Anterior cingulate cortex (tissue), 58 donors: ENCODE measurements around the gene AATF.

Source experiments
- DNase-seq, 58 donors: peaks; one replicate each; lab custom pipeline; 2025; lab: John Stamatoyannopoulos, UW

Gene AATF

DNA sequence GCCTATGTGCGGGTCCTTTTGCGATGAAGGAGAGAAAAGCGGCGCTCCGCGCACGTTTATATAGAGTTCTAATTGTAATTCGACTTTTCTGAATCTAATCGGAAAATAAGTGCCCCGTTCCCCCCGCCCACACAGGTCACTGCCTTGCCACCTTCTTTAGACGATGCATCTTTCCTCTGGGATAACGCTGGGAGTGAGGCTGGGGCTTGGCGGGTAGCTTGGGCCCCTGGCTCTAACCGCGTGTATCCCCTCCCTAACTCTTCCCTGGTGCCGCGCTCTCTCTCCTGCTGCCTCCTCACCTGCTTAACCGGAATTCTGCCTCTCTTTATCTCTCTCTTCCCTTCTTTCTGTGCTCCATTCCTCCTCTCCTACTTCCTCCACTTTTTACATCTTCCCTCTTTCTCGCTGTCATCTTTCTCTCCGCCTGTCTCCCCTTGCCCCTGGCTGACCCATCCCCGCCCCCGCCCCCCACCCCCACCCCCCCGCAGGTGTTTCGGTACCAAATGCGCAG is 8.9 kb upstream of the AATF start:
- DNase-seq: no peak

DNA sequence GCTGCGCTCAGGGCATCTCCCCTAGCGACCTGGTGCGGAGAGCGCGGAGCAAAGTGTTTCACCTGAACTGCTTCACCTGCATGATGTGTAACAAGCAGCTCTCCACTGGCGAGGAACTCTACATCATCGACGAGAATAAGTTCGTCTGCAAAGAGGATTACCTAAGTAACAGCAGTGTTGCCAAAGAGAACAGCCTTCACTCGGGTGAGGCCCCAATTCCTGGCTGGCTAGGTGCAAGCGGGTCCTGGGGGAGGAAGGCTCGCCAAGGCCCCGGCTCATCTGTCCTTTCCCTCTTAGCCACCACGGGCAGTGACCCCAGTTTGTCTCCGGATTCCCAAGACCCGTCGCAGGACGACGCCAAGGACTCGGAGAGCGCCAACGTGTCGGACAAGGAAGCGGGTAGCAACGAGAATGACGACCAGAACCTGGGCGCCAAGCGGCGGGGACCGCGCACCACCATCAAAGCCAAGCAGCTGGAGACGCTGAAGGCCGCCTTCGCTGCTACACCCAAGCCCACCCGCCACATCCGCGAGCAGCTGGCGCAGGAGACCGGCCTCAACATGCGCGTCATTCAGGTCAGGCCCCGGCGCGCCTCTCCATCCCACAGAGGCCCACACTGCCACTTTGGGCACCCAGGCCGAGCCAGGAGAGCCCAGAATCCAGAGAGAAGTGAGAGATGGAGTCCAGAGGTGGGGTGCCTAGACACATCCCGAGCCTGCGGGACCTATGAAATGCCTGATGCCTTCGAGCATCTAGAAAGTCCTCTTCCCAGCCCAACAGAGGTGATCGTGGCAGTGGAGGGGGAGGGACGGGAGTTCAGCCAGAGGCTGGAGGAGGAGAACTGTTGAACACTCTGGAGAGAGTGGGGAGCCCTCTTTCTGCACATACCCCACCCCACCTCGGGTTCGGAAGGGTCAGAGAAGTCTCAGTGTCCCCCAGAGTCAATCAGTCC is 8.2 kb upstream of the AATF start:
- DNase-seq: no peak

DNA sequence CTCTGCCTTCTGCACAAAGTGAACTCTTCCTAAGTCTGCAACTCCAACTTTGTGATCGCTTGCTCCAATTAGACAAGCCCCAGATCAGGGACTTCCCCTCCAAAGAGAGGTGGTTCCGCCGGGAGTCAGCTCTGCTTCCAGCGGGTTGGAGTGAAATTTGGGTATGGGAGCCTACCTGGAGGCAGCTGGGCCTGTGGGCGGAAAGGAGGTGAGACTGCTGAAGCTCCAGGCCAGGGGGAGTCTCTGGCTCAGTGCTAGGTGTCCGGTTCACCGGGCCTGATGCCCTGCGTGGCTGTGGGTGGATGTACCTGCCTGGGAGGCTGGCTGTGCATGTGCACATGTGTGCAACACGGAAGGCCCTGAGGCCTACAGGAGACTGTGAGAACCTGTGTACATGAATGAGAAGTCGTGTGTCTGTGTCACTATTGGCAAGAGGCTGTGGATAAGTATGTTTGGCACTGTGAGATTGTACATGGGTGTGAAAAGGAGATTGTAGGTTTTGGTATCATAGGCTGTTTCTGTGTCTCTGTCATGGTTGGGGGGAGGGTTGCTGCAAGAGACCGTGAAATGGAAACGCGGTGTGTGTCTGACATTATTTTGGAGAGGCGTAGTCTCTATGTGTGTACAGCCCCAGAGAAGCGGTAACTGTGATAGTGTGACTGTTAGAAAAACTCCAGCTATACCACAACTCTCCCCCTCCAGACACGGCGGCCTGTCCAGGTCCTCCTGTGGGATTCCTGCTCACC is 7.3 kb upstream of the AATF start:
- DNase-seq: no peak

DNA sequence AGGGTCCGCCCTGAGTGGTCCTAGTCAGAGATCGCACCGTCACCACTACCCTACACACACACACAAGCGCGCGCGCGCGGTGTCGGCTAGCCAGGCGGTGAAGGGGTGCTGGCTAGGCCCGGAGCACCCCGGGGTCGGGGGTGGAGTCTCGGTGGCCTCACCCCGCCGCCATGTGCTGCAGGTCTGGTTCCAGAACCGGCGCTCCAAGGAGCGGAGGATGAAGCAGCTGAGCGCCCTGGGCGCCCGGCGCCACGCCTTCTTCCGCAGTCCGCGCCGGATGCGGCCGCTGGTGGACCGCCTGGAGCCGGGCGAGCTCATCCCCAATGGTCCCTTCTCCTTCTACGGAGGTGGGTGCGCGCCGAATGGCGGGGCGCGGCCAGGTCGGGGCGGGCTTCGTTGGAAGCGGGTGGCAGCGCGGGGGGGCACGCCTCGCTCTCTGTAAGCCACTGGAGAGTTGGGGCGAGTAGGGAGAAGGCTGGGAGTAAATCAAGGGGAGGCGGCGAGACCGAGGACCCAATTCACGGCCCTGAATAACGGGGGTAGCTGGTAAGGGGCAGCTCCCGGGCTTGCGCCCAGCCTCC is 6.6 kb upstream of the AATF start:
- DNase-seq: no peak

DNA sequence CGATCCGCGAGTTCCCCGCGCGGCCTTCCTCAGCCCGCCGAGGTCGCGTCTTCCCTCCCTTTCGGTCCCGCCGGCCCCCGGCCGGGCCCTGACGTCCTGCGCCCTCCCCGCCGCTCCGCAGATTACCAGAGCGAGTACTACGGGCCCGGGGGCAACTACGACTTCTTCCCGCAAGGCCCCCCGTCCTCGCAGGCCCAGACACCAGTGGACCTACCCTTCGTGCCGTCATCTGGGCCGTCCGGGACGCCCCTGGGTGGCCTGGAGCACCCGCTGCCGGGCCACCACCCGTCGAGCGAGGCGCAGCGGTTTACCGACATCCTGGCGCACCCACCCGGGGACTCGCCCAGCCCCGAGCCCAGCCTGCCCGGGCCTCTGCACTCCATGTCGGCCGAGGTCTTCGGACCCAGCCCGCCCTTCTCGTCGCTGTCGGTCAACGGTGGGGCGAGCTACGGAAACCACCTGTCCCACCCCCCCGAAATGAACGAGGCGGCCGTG is 6.1 kb upstream of the AATF start:
- DNase-seq: no peak

DNA sequence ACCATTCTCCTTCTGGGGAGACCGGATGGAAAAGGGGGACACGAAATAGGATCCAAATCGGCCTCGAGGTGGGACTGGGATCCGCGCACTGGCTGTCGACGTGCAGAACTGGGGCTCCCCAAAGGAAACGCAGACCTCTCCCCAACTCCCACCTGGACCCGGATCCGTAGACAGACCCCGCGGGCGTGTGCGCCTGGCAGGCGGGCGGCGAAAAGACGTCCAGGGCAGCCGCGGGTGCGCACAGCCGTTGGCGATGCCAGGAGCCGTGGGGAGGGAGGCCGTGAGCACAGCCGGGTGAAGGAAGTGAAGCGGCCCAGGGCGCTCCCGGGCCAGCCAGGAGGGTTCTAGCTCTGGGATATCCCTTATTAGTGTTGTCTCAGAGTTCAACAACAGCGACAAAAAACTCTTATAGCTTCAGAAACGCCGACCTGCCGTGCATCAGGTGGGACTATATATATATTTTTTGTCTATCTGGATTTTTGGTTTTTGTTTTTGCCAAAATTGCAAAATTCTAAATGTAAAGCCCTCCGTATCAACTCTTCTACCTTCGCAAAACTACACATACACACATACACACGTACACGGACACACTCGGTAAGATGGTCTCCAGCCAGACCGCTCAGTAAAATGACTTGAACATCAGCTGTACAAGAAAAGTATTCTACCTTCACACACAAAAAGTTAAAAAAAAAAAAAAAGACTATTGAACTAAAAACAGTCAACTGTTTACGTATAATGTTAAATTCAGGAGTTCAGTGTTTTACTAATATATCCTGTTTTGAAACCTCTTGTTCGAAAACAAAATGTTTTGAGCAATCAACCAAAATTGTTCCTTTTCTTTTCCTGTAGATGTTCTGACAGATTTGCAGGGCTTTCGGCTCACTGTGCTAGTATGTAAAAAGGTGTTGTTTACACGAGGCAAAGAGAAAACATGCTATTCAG is 5.2 kb upstream of the AATF start:
- no peak for DNase-seq

DNA sequence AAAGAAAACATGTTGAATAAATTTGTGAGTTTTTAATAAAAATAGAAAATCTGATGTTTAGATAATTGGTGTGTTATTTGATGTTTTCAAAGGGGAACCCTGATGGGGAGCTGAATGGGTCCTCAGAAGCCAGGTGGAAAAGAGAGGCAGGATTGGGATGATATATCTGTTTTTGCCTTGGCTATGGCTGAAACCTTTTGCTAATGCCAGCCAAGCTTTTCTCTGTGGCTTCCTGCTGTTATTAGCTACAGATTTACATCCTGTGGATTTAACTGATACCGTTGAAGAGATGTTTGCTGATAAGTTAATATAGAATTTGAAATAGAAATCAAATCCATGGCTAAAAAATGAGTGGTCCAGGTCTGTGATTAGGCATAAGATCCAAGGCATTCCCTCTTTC is 4.2 kb upstream of the AATF start:
- no peak for DNase-seq

DNA sequence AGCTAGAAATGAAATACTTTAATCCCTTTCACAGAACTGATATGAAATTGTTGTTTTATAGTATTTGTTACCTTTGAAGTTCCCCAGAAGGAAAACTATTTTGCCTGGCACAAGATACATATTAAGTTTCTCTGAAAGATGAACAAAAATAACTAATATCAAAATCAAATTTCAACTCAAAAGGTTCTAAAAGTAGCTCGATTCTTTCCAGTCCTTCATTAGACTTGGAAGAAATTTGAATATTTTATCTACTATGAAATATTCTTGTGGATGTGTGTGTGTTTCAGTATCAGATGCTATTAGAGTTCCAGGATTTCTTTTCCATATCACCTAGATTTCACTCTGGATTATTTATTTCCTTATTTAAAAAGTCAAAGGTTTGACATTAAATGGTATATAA is 3.6 kb upstream of the AATF start:
- DNase-seq: no peak

DNA sequence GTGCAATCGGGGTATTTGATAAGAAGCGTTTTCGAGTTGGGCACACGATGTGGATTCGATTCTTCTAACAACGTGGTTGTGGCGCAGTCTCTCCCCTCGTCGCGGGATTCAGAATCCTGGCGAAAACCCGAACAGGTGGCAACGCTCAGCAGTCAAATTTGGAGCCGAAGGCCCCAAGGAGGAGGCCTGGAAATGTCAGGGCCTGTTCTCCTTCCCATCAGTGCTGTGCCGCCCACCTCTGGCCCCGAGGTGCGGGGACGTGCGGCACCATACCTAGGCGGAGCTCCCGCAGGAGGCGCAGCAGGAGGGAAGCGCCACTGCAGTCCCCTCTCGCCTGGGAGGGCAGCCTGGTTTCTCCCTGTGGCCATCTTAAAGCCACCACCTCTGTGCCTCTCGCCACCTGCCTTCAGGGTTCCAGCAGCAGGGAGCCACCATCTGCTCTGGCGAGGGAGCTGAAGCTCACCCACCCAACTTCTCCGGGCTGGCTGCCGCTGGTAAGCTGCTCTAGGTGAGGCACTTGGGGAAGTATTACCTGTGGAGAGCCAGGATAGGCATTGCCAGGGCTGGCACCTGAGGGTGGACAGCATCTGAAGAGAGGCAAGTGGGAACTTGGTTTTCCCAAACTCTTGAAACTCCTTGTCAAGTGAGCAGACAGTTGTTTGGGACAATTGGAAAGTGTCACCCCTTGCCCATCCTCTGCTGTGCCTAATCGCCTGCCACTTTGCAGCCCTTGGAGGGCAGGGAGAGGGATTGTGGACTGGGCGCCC is 2.6 kb upstream of the AATF start:
- no peak for DNase-seq

DNA sequence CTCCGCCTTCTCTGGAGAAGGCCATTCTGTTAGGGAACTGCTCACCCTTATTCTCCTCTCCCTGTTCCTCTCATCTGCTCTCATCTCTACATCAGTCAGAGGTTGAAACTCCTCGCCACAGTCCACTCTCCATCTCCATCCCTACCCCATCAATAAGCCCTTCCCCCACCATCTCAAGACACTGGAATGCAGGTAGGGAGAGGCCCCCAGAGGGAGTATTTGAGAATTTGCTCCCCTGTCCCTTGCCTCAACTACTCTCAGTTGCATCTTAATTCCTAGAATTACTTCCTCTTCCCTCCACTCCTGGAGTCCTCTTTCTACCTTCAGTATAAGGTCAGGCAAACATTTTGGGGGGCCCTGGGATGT is 2.0 kb upstream of the AATF start:
- no peak for DNase-seq

DNA sequence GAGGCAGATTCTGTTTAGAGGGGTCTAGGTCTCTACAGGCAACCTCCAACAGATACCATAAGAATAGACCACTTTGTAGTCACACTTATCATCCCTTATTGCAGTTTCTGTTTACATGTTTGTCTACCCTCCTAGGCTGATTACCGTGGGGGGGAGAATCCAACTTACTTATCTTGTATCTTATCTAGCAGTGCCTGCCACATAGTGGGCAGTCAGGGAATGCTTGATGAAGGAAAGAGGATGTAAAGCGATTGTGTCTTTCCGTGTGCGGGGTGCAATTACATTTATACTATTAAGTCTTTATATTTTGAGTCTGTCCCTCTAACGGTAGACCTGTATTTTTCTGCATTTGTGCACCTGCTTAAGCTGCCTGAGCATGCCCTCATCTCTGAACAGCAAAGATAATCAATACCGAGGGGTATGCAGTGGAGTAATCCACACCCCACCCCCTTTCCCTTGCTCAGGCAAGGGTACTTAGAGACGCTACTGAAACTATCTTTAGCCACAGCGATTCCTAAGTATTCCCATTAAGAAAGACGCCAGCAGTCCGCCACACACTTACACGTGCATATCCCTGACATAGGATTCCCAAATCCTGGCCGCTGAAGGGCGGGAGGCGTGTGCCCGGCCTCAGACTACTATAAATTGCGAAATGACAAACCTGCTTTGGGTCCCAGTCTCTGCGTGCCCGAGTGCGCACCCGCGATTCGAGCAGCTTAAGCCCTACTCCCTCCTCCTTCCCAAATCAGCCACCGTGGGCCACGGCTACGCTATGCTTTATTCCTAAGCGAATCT is 635 bp upstream of the AATF start:
- peak in 1 of 58 donors; percentile 49 for DNase-seq

DNA sequence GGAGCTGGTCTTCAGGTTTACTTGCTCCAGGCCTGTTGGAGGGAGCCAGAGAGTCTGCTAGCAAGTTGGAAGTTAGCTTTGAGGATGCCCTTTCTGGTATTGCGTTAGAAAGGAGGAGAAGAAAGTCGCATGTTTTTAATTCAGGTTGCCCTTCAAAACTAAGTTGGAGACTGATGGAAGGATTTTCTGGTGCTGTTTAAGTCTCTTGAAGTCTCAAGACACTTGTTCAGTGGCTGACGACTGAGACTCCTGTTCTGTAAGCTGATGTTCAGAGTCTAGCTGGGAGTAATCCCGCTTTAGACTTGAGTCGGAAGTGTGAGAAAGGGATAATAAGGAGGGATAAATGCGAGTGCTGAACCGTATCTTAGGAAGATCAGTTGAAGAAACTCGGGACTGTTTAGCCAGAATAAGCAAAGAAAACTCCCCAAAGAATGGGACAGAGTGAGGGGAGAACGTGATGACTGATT is 740 bp downstream of the AATF start:
- DNase-seq: no peak

DNA sequence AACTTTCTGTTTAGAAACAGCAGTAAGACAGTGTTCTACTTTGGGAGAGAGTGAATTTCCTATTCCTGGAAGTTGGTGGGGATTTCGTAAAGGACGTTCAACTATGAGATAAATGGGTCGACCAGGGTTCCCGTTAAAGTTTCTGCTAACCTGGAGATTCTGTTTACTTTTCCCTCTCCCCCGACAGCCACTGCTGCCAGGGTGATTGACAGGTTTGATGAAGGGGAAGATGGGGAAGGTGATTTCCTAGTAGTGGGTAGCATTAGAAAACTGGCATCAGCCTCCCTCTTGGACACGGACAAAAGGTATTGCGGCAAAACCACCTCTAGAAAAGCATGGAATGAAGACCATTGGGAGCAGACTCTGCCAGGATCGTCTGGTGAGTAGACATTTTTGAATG is 1.3 kb downstream of the AATF start:
- no peak for DNase-seq

DNA sequence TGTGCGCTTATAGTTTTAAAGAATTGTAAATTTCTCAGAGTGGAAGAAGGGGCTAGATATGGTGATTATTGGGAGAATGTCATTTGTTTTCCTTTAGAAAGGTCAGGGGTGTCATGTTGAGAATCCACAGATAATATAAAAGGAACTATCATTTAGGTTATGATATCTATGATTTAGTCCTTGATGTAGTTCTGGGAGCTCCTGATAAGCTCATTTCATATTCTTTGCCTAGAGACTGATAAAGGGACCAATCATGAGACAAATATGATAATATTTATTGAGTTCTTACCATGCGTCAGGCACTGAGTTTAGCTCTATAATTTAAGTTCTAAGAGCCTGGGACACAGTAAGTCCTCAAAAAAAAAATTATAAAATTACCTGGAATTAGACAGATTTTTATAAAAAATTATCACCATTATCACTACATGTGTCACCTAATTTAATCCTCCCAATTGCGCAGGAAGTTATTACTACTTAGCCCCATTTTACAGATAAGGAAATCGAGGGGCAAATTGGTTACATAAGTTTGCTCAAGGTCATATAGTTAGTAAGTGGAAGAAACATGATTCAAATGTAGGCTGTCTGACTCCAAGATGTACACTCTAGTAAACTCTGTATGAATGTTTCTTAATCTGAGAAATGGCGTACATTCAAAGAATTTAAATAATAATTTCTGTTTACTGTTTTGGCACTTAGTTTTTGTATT is 2.5 kb downstream of the AATF start:
- DNase-seq: no peak

DNA sequence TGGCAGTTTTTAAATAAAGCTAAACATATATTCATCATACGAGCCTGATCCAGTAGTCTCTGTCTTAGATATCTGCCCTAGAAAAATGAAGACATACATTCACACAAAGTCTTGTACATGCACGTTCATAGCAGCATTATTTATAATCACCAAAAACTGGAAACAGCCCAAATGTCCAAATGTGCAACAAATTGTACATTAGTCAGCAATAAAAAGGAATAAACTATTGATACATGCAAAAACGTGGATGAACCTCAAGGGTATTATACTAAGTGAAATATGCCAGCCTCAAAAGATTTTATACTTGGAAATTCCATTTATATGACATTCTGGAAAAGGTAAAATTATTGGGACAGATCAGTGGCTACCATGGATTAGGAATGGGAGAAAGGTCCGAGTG is 22.8 kb downstream of the AATF start:
- no peak for DNase-seq

DNA sequence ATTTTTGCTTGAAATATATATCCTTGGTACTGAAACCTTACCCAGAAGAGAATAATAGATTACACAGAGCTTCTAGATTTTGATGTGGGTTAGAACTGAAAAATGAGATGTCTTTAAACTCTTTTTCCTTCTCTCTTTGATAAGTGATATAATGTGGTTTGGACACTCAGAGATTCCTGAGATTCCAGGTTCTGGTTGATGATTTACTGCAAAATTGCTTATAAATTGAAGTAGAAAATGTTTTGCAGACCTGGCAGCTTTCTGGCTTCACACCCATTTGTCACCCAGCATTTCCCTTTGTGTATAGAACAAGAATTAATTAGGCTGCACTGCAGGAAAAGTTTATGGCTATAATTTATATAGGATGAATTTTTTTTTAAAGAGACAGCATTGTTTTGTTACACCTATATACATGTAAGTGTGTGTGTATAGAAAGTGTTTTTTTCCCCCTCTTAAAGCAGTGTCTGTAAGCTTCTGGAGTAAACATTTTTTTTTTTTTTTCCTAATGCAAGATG is 23.5 kb downstream of the AATF start:
- no peak for DNase-seq

DNA sequence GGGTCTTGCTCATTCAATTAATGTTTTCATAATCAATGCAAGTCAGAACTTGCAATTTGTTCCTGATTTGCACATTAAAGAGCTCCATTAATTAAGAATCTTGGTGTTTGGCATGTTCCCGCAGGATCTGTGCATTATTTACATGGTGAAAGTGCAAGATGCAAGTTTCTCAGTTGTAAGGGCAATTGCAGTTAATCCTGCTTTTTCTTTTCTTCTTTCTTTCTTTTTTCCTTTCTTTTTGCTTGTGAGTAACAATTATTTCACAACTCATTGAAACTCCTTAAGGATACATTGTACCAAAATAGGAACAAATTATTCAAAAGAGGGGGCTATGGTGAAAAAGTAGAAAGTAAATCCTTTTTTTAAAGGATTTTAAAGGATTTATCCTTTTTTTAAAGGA is 24.2 kb downstream of the AATF start:
- no peak for DNase-seq
